Spinal cord (tissue), 4 donors: ENCODE data around the gene ZAR1. TPM values are rescaled to one million over a fixed set of nuclear protein-coding genes. Genes with fewer than 3 reads are reported as not detected.

Experiments used
- polyA plus RNA-seq, 2 donors: library from polyadenylated mRNA; unstranded; fragments of 120-200 nt; gene quantifications; one replicate each; pipeline ENCODE4 v1.2.1, GENCODE V29; 2013; ENCODE audit not compliant: insufficient read length in 2 of 2
- total RNA-seq, 2 donors: library from RNA; depleted of rRNA in 1 of 2; stranded (reverse); fragments of 120-200 nt in 1 of 2; fragments of >200 nt in 1 of 2; gene quantifications; one replicate each; pipeline versions ENCODE4 v1.2.3 to v1.2.4, GENCODE V29; 2013 to 2014

The ZAR1 gene
- total and polyA plus RNA-seq, 4 donors: 0.44 TPM; not detected in 3

Other genes starting within 250 kb of the ZAR1 start
- gene TEC, start 220.4 kb upstream of the ZAR1 start, total RNA-seq: 1 to 10 TPM; 2.1 to 2.6 TPM
- 1 to 10 TPM in 1 of 2 donors, under 1 TPM in 1; 0.98 to 1.1 TPM for gene TEC, start 220.4 kb upstream of the ZAR1 start, polyA plus RNA-seq
- 10 to 100 TPM; 30.4 to 84.8 TPM for gene SLAIN2, start 148.7 kb upstream of the ZAR1 start, total RNA-seq
- 10 to 100 TPM; 30.6 to 34.4 TPM for gene SLAIN2, start 148.7 kb upstream of the ZAR1 start, polyA plus RNA-seq
- 1 to 10 TPM; 4.4 to 5.8 TPM for gene SLC10A4, start 6.9 kb upstream of the ZAR1 start, total RNA-seq
- gene SLC10A4, start 6.9 kb upstream of the ZAR1 start, polyA plus RNA-seq: 1 to 10 TPM; 7.9 to 8.3 TPM